Measurements from ENCODE around the gene GPATCH1. TPM values are rescaled to one million over a fixed set of nuclear protein-coding genes. Genes with fewer than 3 reads are reported as not detected.

Gene GPATCH1
- total and polyA plus RNA-seq, 2 of the 4 experiments (the other 2 are of a cell fraction): 5.1 to 7.5 TPM

GRCh38 chr19:33086955-33087354, 6.0 kb downstream of the GPATCH1 start:
- CTCF ChIA-PET: no interaction called here
- no TSS peak for BruUV-seq (replicated peaks)
- no peak for DNase-seq

More at GRCh38 chr19:33086955-33087354, 6.0 kb downstream of the GPATCH1 start:
- in situ Hi-C loops (cut with MboI; ENCODE audit: low sequenced_read_pairs) (no loop called here), intact Hi-C loops (cut with micrococcal nuclease) (loop anchor here (10.0 kb wide), 1 partner anchor 502 kb away; the partner anchor contains the start of gene PDCD5), dilution Hi-C loops (cut with HindIII; ENCODE audit: low sequenced_read_pairs, unreplicated experiment) (no loop called here)
- Histone ChIP-seq H2AK9ac (replicated peaks; ENCODE audit: low read depth, low read length, poor library complexity) (no peak overlapping the region), H2AK5ac (ENCODE audit: low read depth, low read length) (no peak overlapping the region), H3K27me3 (ENCODE audit: control insufficient read depth, insufficient read depth, low read length) (no peaks in the 10 kb centered on the region), H3K9me3 (ENCODE audit: control insufficient read depth, insufficient read depth, low read length) (no peaks in the 10 kb centered on the region), H3K27ac (ENCODE audit: insufficient read depth, low read length) (no peak overlapping the region), H3K9ac (ENCODE audit: low read depth, low read length) (no peak overlapping the region), H3K9me1 (ENCODE audit: insufficient read depth, low read length) (peaks cover 7% of the 10 kb centered on the region), H3K4me3 (ENCODE audit: insufficient read depth, low read depth, low read length) (no peak overlapping the region), H3K18ac (ENCODE audit: low read depth, low read length) (no peak overlapping the region), H3K56ac (ENCODE audit: extremely low read depth, insufficient read depth, low read length) (no peak overlapping the region), H4K20me1 (ENCODE audit: insufficient read depth, low read length) (no peaks in the 10 kb centered on the region), H2BK15ac (ENCODE audit: low read depth, low read length) (no peak overlapping the region), H3K14ac (replicated peaks; ENCODE audit: low read depth, low read length) (no peak overlapping the region), H3K4ac (ENCODE audit: low read depth, low read length) (no peak overlapping the region), H2BK20ac (ENCODE audit: low read depth, low read length) (no peak overlapping the region), H2BK120ac (ENCODE audit: low read depth, low read length) (no peak overlapping the region), H4K5ac (ENCODE audit: low read depth, low read length) (no peak overlapping the region), H3K79me1 (ENCODE audit: low read depth in 1 of 2, low read length in 2 of 2) (peaks cover 2 to 11% of the 10 kb centered on the region in 2 experiments; a peak in 3 of 4 replicates), H2BK5ac (ENCODE audit: low read depth, low read length, poor library complexity, severe bottlenecking) (no peak overlapping the region), H2AFZ (replicated peaks; ENCODE audit: low read length, poor library complexity) (no peak overlapping the region), H3K4me2 (ENCODE audit: low read depth, low read length) (no peak overlapping the region), H3K4me1 (ENCODE audit: control insufficient read depth, insufficient read depth, low read length) (peaks cover 2% of the 10 kb centered on the region; the same call in 1 of the 2 replicates), H3K23ac (ENCODE audit: low read depth, low read length) (no peak overlapping the region), H4K8ac (ENCODE audit: low read depth in 2 of 2, low read length in 2 of 2) (no peak overlapping the region), H4K91ac (ENCODE audit: insufficient read depth, low read depth, low read length) (no peak overlapping the region), H3K36me3 (ENCODE audit: control insufficient read depth, insufficient read depth, low read length) (peaks cover 16% of the 10 kb centered on the region)
- ATAC-seq (ENCODE audit: low read depth): no peak
- TF ChIP-seq FOS (IDR thresholded peaks at IDR 0.05; ENCODE audit: low read depth, low read length) (no peak), RFX5 (IDR thresholded peaks at IDR 0.05; ENCODE audit: low read depth, low read length) (no peak), MAFK (IDR thresholded peaks at IDR 0.05; ENCODE audit: low read depth, low read length) (no peak), RCOR1 (IDR thresholded peaks at IDR 0.05; ENCODE audit: insufficient replicate concordance, low read length) (no peak), USF2 (IDR thresholded peaks at IDR 0.05; ENCODE audit: low read depth, low read length) (no peak), MXI1 (IDR thresholded peaks at IDR 0.05; ENCODE audit: borderline replicate concordance, low read depth, low read length) (no peak), MAZ (IDR thresholded peaks at IDR 0.05; ENCODE audit: borderline replicate concordance, low read depth, low read length) (no peak), BHLHE40 (IDR thresholded peaks at IDR 0.05; ENCODE audit: low read depth, low read length) (no peak), ELK1 (IDR thresholded peaks at IDR 0.05; ENCODE audit: borderline replicate concordance, low read depth, low read length) (no peak), CHD1 (IDR thresholded peaks at IDR 0.05; ENCODE audit: low read depth, low read length) (no peak), RAD21 (IDR thresholded peaks at IDR 0.05; ENCODE audit: low read length) (no peak), CEBPB (IDR thresholded peaks at IDR 0.05; ENCODE audit: low read depth, low read length) (no peak), POLR2A (IDR thresholded peaks at IDR 0.05; ENCODE audit: low read depth, low read length) (no peak), CTCF (conservative IDR thresholded peaks at IDR 0.05; ENCODE audit: low read depth, low read length) (no peak), NFE2L2 (IDR thresholded peaks at IDR 0.05; ENCODE audit: low read depth, low read length) (no peak), SMC3 (IDR thresholded peaks at IDR 0.05; ENCODE audit: low read depth, low read length) (no peak)
- WGBS, 2 experiments (ENCODE audit: extremely low coverage in 2 of 2, insufficient read length in 1 of 2): no CpG with 5 or more reads among the region's 1 CpG
- POLR2A ChIA-PET (ENCODE audit: unreplicated experiment): no interaction called here

Data from IMR-90 (cell line).